A549 (cell line): ENCODE data around the gene PTRHD1. TPM values are rescaled to one million over a fixed set of nuclear protein-coding genes. Genes with fewer than 3 reads are reported as not detected.
A peak's percentile ranks its signal among the peaks of the same experiment; 100 is the strongest.
"Not testable (repeated sequence)": the region's sequence is repeated elsewhere in the genome, so short reads cannot be mapped to it uniquely, and the experiment has no call there.

Source experiments
- ATAC-seq, 2 experiments: fragments of 200-7000 bp in 1 of 2; fragments of >200 bp in 1 of 2; cut with Nextera tagmentation in 1 of 2; cut with Tn5 transposase in 1 of 2; 3 replicates each; pipeline versions ENCODE4 v1.8.0 to v1.9.1; 2018 to 2020; ENCODE audit warnings: mild to moderate bottlenecking in 1 of 2, moderate library complexity in 1 of 2
- CTCF ChIA-PET: fragments of 300-600 bp; sonication (Branson Sonifier 250); formaldehyde crosslinking; extraction: SDS; loops from one replicate; lab custom pipeline; 2021; ENCODE audit warnings: antibody characterized with exemption, inconsistent platforms; lab: Yijun Ruan, JAX
- POLR2A ChIA-PET: fragments of 350-600 bp; formaldehyde crosslinking; extraction: SDS; loops from one replicate; lab custom pipeline; 2021; ENCODE audit warnings: antibody characterized with exemption, inconsistent platforms; lab: Yijun Ruan, JAX
- DNase-seq, 2 experiments: peaks; one replicate each; pipeline versions ENCODE4 v3.0.0 to v3.0.0-alpha.2; 2011 to 2016; ENCODE audit warnings: low read depth in 1 of 2, low spot score in 1 of 2
- FAIRE-seq: peaks from 2 replicates; lab custom pipeline; 2011; peaks lifted over from hg19 to GRCh38; lab: Jason Lieb, UNC
- H3K27ac ChIP-seq, 2 experiments: fragments of >200 bp; sonication (Bioruptor Twin); formaldehyde crosslinking; 3 replicates each; pipeline ENCODE4 v1.5.1; 2016 to 2017
- H3K4me1 ChIP-seq: fragments of >200 bp; sonication (Bioruptor Twin); formaldehyde crosslinking; 3 replicates; pipeline ENCODE4 v1.6.1; 2016
- H3K4me2 ChIP-seq: fragments of >200 bp; sonication (Bioruptor Twin); formaldehyde crosslinking; 3 replicates; pipeline ENCODE4 v1.6.1; 2016
- H3K4me3 ChIP-seq: fragments of >200 bp; sonication (Bioruptor Twin); formaldehyde crosslinking; 3 replicates; pipeline ENCODE4 v1.5.1; 2016
- H3K9me3 ChIP-seq: fragments of >200 bp; sonication (Bioruptor Twin); formaldehyde crosslinking; 3 replicates; pipeline ENCODE4 v1.6.1; 2016
- ATOH8 ChIP-seq: fragments of 250-450 bp; sonication (Bioruptor Pico); IDR thresholded peaks from 2 replicates; pipeline ENCODE4 v1.5.0; 2020; ENCODE audit warnings: low read depth, mild to moderate bottlenecking, moderate library complexity
- BCL3 ChIP-seq: fragments of >200 bp; sonication (Bioruptor Twin); formaldehyde crosslinking; IDR thresholded peaks from 3 replicates; pipeline ENCODE4 v1.6.1; 2016
- CEBPB ChIP-seq, 2 experiments: fragments of >200 bp in 1 of 2; sonication (Bioruptor Twin) in 1 of 2; formaldehyde crosslinking in 1 of 2; IDR thresholded peaks; 2 replicates each; pipeline ENCODE4 v1.6.1; 2012 to 2016
- EHMT2 ChIP-seq: fragments of 200-600 bp; sonication (generic); IDR thresholded peaks from 2 replicates; pipeline ENCODE4 v1.6.1; 2016; ENCODE audit warnings: antibody characterized with exemption, low read depth, mild to moderate bottlenecking, moderate library complexity
- FOSL2 ChIP-seq, 2 experiments: fragments of 450-650 bp in 1 of 2; fragments of >200 bp in 1 of 2; sonication (Bioruptor Twin) in 1 of 2; formaldehyde crosslinking; IDR thresholded peaks; 2 replicates each; pipeline versions ENCODE4 v1.5.0 to v1.6.1; 2016 to 2020; ENCODE audit warnings: mild to moderate bottlenecking in 1 of 2, moderate library complexity in 1 of 2
- FOXS1 ChIP-seq: fragments of 250-450 bp; sonication (Bioruptor Pico); IDR thresholded peaks from 2 replicates; pipeline ENCODE4 v1.5.0; 2020; ENCODE audit warnings: mild to moderate bottlenecking, moderate library complexity
- HOXA7 ChIP-seq: fragments of 250-450 bp; sonication (Bioruptor Pico); IDR thresholded peaks from 2 replicates; pipeline ENCODE4 v1.5.0; 2020; ENCODE audit warnings: mild to moderate bottlenecking, moderate library complexity
- HOXB13 ChIP-seq: fragments of 250-450 bp; sonication (Bioruptor Pico); IDR thresholded peaks from 2 replicates; pipeline ENCODE4 v1.5.0; 2020; ENCODE audit warnings: low read depth, mild to moderate bottlenecking, moderate library complexity
- JUN ChIP-seq, 2 experiments: fragments of >200 bp; sonication (Bioruptor Twin); formaldehyde crosslinking; IDR thresholded peaks; 2 replicates in 1 of 2; 3 replicates in 1 of 2; pipeline ENCODE4 v1.6.1; 2016 to 2017
- MAFK ChIP-seq: fragments of 450-650 bp; IDR thresholded peaks from 2 replicates; pipeline ENCODE4 v1.6.1; 2014; ENCODE audit not compliant: partially characterized antibody
- MAX ChIP-seq: IDR thresholded peaks from 2 replicates; pipeline ENCODE4 v1.6.1; 2012
- MYC ChIP-seq: IDR thresholded peaks from 2 replicates; pipeline ENCODE4 v1.6.1; 2012; ENCODE audit warnings: mild to moderate bottlenecking, inconsistent platforms, low read length, improper control_type of control experiment, borderline replicate concordance
- NFE2L2 ChIP-seq: fragments of 150-350 bp; conservative IDR thresholded peaks from 2 replicates; pipeline ENCODE4 v1.6.1; 2014; ENCODE audit warnings: low read length
- NR3C1 ChIP-seq: fragments of >200 bp; sonication (Bioruptor Twin); formaldehyde crosslinking; IDR thresholded peaks from 3 replicates; pipeline ENCODE4 v1.6.1; 2017
- PBX3 ChIP-seq: IDR thresholded peaks from 2 replicates; pipeline ENCODE4 v1.6.1; 2012
- POLR2A ChIP-seq: IDR thresholded peaks from 2 replicates; pipeline ENCODE4 v1.6.1; 2012; ENCODE audit warnings: mild to moderate bottlenecking, low read length
- RAD21 ChIP-seq, 2 experiments: fragments of >200 bp in 1 of 2; sonication (Bioruptor Twin) in 1 of 2; formaldehyde crosslinking in 1 of 2; IDR thresholded peaks in 1 of 2; conservative IDR thresholded peaks in 1 of 2; 2 replicates in 1 of 2; 3 replicates in 1 of 2; pipeline ENCODE4 v1.6.1; 2012 to 2018; ENCODE audit warnings: inconsistent platforms in 1 of 2
- TFCP2L1 ChIP-seq: fragments of 250-450 bp; sonication (Bioruptor Pico); IDR thresholded peaks from 2 replicates; pipeline ENCODE4 v1.5.0; 2021; ENCODE audit warnings: mild to moderate bottlenecking
- TP53 ChIP-seq: fragments of 250-450 bp; sonication (Bioruptor Pico); IDR thresholded peaks from 2 replicates; pipeline ENCODE4 v1.5.0; 2021; ENCODE audit warnings: mild to moderate bottlenecking, moderate library complexity
- ZFP36 ChIP-seq: fragments of 450-650 bp; IDR thresholded peaks from 2 replicates; pipeline ENCODE4 v1.6.1; 2014; ENCODE audit warnings: borderline replicate concordance; ENCODE audit not compliant: partially characterized antibody
- WGBS: methylation state at CpG from one replicate; pipeline ENCODE4 v1.1.6; 2017; ENCODE audit errors: missing lambda C conversion rate; 5-methylcytosine and 5-hydroxymethylcytosine counted together
- polyA plus RNA-seq, 4 experiments: library from polyadenylated mRNA; depleted of rRNA in 3 of 4; stranded (reverse); fragments of >200 nt; fragmentation: RNase III in 1 of 4; extraction: RNeasy Plus Mini Kit Qiagen cat#74134 plus additional on column Dnase treatment in 1 of 4; gene quantifications; 2 replicates in 3 of 4; 3 replicates in 1 of 4; pipeline ENCODE4 v1.2.3, GENCODE V29; 2011 to 2017

Gene PTRHD1
- polyA plus RNA-seq, 2 of the 4 experiments (the other 2 are of a cell fraction) = 44.9 to 86.6 TPM

GRCh38 chr2:24805811-24806660 lies 12.8 kb upstream of the PTRHD1 start:
- WGBS = 35% methylated on average over 23 of the region's 25 CpGs
- CTCF ChIA-PET = interaction anchor here (0.9 to 2.0 kb wide), 6 partner anchors 13 to 399 kb away, joined by 3 to 17 read pairs (median 4); partner anchors contain the start of genes CENPO and PTRHD1
- H3K4me2 ChIP-seq = peak overlapping the region; percentile 70
- H3K4me1 ChIP-seq = peaks cover 49% of the 10 kb centered on the region
- ATAC-seq = peak; percentile 92 to 94
- H3K27ac ChIP-seq = peak overlapping the region; percentile 76 to 86
- POLR2A ChIA-PET = interaction anchor here (0.5 to 2.6 kb wide), 2 partner anchors 13 to 316 kb away, joined by 3 to 17 read pairs; partner anchors contain the start of genes CENPO and PTRHD1
- H3K4me3 ChIP-seq = peak overlapping the region; percentile 48
- TF ChIP-seq NFE2L2 (peak; percentile 94), JUN (IDR thresholded peaks at IDR 0.05) (peak; percentile 34 to 42; a peak in 1 of 5 replicates), MAX (peak; percentile 46; the same call in 1 of the 2 replicates), POLR2A (peak; percentile 31; the same call in 1 of the 2 replicates), TFCP2L1 (peak; percentile 67; the same call in 1 of the 2 replicates), MAFK (peak; percentile 99)
- not testable (repeated sequence) for H3K9me3 ChIP-seq, FAIRE-seq
- DNase-seq = peak in 1 of 2 experiments; percentile 81

- H3K4me3 ChIP-seq, CTCF ChIA-PET, H3K9me3 ChIP-seq, H3K4me1 ChIP-seq, DNase-seq, ATAC-seq, H3K4me2 ChIP-seq, H3K27ac ChIP-seq, POLR2A ChIA-PET, FAIRE-seq: not testable (repeated sequence)
- WGBS = 94% methylated on average over 5 of the region's 5 CpGs
Observed at GRCh38 chr2:24800487-24800886, 7.3 kb upstream of the PTRHD1 start.

- ChIA-PET POLR2A (no interaction called here), CTCF (interaction anchor here (0.7 to 2.4 kb wide), 7 partner anchors 20 to 388 kb away, joined by 3 to 10 read pairs (median 4); partner anchors contain the start of gene NCOA1)
- FAIRE-seq (no peak), DNase-seq (no peak), ATAC-seq (no peak)
- Histone ChIP-seq H3K4me3 (no peak overlapping the region), H3K4me1 (peaks cover 14% of the 10 kb centered on the region), H3K4me2 (no peak overlapping the region), H3K9me3 (peaks cover 2% of the 10 kb centered on the region; the same call in 1 of the 3 replicates), H3K27ac (no peak overlapping the region)
- 93% methylated on average over 2 of the region's 2 CpGs for WGBS
- TF ChIP-seq FOXS1 (CRISPR knock-in tag) (no peak), PBX3 (no peak), TP53 (CRISPR knock-in tag) (no peak), BCL3 (no peak), RAD21 (conservative IDR thresholded peaks at IDR 0.05 in 1 of 2, IDR thresholded peaks at IDR 0.05 in 1 of 2) (no peak), ATOH8 (CRISPR knock-in tag) (no peak), EHMT2 (no peak), HOXA7 (CRISPR knock-in tag) (no peak), POLR2A (no peak), CEBPB (IDR thresholded peaks at IDR 0.05) (no peak), NR3C1 (no peak), ZFP36 (no peak), FOSL2 (IDR thresholded peaks at IDR 0.05) (no peak), FOSL2 (CRISPR knock-in tag; IDR thresholded peaks at IDR 0.05) (no peak), MYC (no peak), HOXB13 (no peak)
Observed at GRCh38 chr2:24797644-24798043, 4.5 kb upstream of the PTRHD1 start.
